Aorta (tissue), 5 donors: ENCODE measurements around the gene INAVA. TPM values are rescaled to one million over a fixed set of nuclear protein-coding genes. Genes with fewer than 3 reads are reported as not detected.
A peak's percentile ranks its signal among the peaks of the same experiment; 100 is the strongest.

Source experiments
- ATAC-seq: fragments of 200-7000 bp; cut with Tn5 transposase; one replicate; pipeline ENCODE4 v1.9.1; 2022; ENCODE audit warnings: moderate library complexity; ENCODE audit not compliant: low FRiP score
- DNase-seq, 2 donors: peaks; one replicate each; pipeline ENCODE4 v3.0.0-alpha.2; 2020
- H3K27ac ChIP-seq, 2 donors: one replicate each; pipeline ENCODE4 v1.5.1; 2013; ENCODE audit warnings: low read length in 2 of 2, mild to moderate bottlenecking in 2 of 2, moderate library complexity in 2 of 2, control low read depth in 1 of 2, inconsistent platforms in 1 of 2, low read depth in 1 of 2
- H3K27me3 ChIP-seq, 2 donors: one replicate each; pipeline ENCODE4 v1.6.1; 2013; ENCODE audit warnings: control low read depth in 1 of 2, low read length in 1 of 2, mild to moderate bottlenecking in 1 of 2, moderate library complexity in 1 of 2; ENCODE audit not compliant: insufficient read depth in 2 of 2, control insufficient read depth in 1 of 2
- H3K36me3 ChIP-seq, 2 donors: one replicate each; pipeline ENCODE4 v1.6.1; 2013; ENCODE audit warnings: control low read depth in 1 of 2, low read length in 1 of 2, mild to moderate bottlenecking in 1 of 2; ENCODE audit not compliant: insufficient read depth in 2 of 2, control insufficient read depth in 1 of 2
- H3K4me1 ChIP-seq, 2 donors: one replicate each; pipeline ENCODE4 v1.6.1; 2013; ENCODE audit warnings: low read length in 2 of 2, control low read depth in 1 of 2, mild to moderate bottlenecking in 1 of 2, moderate library complexity in 1 of 2; ENCODE audit not compliant: insufficient read depth in 2 of 2, control insufficient read depth in 1 of 2
- H3K4me3 ChIP-seq, 2 donors: one replicate each; pipeline ENCODE4 v1.5.1; 2013; ENCODE audit warnings: low read length in 2 of 2, control low read depth in 1 of 2, mild to moderate bottlenecking in 1 of 2
- H3K9me3 ChIP-seq: one replicate; pipeline ENCODE4 v1.6.1; 2013; ENCODE audit warnings: mild to moderate bottlenecking, low read length; ENCODE audit not compliant: control insufficient read depth
- WGBS, 2 donors: extraction: QIAGEN DNeasy Blood & Tissue Kit; methylation state at CpG; one replicate each; pipeline ENCODE4 v1.1.7; 2013; 5-methylcytosine and 5-hydroxymethylcytosine counted together
- intact Hi-C, 2 donors: fragments of 100-400 bp; cut with DNase I; formaldehyde crosslinking; loops; one replicate each; pipeline versions ENCODE4 v1.14.2 to v1.15.0; 2022
- polyA plus RNA-seq, 2 donors: library from polyadenylated mRNA; stranded (reverse); fragments of 200-250 nt; gene quantifications; one replicate each; pipeline ENCODE4 v1.2.3, GENCODE V29; 2013
- total RNA-seq, 2 donors: library from RNA; stranded (reverse); fragmentation: NEBNext Ultra II Directional; extraction: Animal tissue kit (Norgen Biotek cat#: 25700); gene quantifications; one replicate each; pipeline ENCODE4 v1.2.1, GENCODE V29; 2021
- donor health status: healthy with polysubstance abuse.
- donor health status: Bipolar disorder and iron deficiency.
- donor health status: DM: no; HTN: no; CAD: no.
- donor health status: DM: no; HTN: no; CAD: no.
- donor health status: DM: yes; HTN: yes; CAD: no.

The INAVA gene
- total and polyA plus RNA-seq, 4 donors, result 0.36 to 23.3 (median 0.45) TPM

GRCh38 chr1:200873671-200874397 is 20.9 kb upstream of the INAVA start:
- no peaks in the 10 kb centered on the region for H3K4me1 ChIP-seq
- H3K9me3 ChIP-seq, result no peaks in the 10 kb centered on the region
- intact Hi-C loops, result no loop called here
- no peaks in the 10 kb centered on the region for H3K36me3 ChIP-seq
- DNase-seq, result peak in 1 of 2 donors; percentile 33
- H3K4me3 ChIP-seq, result no peak overlapping the region
- H3K27ac ChIP-seq, result no peak overlapping the region
- ATAC-seq, result peak; percentile 37
- WGBS, 2 donors, result 22 to 24% methylated on average over 61 to 66 of the region's 66 CpGs
- no peaks in the 10 kb centered on the region for H3K27me3 ChIP-seq

- DNase-seq, result peak in 1 of 2 donors; percentile 33
- Histone ChIP-seq H3K36me3 (no peaks in the 10 kb centered on the region), H3K27ac (no peak overlapping the region), H3K27me3 (no peaks in the 10 kb centered on the region), H3K4me1 (no peaks in the 10 kb centered on the region), H3K9me3 (no peaks in the 10 kb centered on the region), H3K4me3 (no peak overlapping the region)
- WGBS, 2 donors, result 92 to 94% methylated on average over 6 of the region's 6 CpGs
- no peak for ATAC-seq
- intact Hi-C loops, result no loop called here
Observed at GRCh38 chr1:200874694-200875093, 20.0 kb upstream of the INAVA start.

GRCh38 chr1:200875416-200875815 is 19.3 kb upstream of the INAVA start:
- no peaks in the 10 kb centered on the region for H3K27me3 ChIP-seq
- no peaks in the 10 kb centered on the region for H3K36me3 ChIP-seq
- H3K9me3 ChIP-seq, result no peaks in the 10 kb centered on the region
- H3K4me1 ChIP-seq, result no peaks in the 10 kb centered on the region
- ATAC-seq, result no peak
- no peak overlapping the region for H3K4me3 ChIP-seq
- DNase-seq, result peak in 1 of 2 donors; percentile 14
- WGBS, 2 donors, result 83 to 87% methylated on average over 5 of the region's 5 CpGs
- intact Hi-C loops, result no loop called here
- no peak overlapping the region for H3K27ac ChIP-seq

- DNase-seq (no peak), ATAC-seq (no peak)
- no peaks in the 10 kb centered on the region for H3K36me3 ChIP-seq
- H3K27me3 ChIP-seq, result no peaks in the 10 kb centered on the region
- H3K9me3 ChIP-seq, result no peaks in the 10 kb centered on the region
- no peaks in the 10 kb centered on the region for H3K4me1 ChIP-seq
- H3K27ac ChIP-seq, result no peak overlapping the region
- intact Hi-C loops, result no loop called here
- H3K4me3 ChIP-seq, result no peak overlapping the region
- WGBS, 2 donors, result 84 to 86% methylated on average over 3 of the region's 3 CpGs
Observed at GRCh38 chr1:200877010-200877409, 17.7 kb upstream of the INAVA start.

- Histone ChIP-seq H3K27ac (no peak overlapping the region), H3K9me3 (no peaks in the 10 kb centered on the region), H3K36me3 (no peaks in the 10 kb centered on the region), H3K4me3 (no peak overlapping the region), H3K27me3 (no peaks in the 10 kb centered on the region), H3K4me1 (no peaks in the 10 kb centered on the region)
- WGBS, 2 donors, result 87 to 90% methylated on average over 6 of the region's 6 CpGs
- intact Hi-C loops, result no loop called here
- ATAC-seq (no peak), DNase-seq (peak; percentile 17 to 33)
Observed at GRCh38 chr1:200877839-200878551, 16.7 kb upstream of the INAVA start.

- ATAC-seq (no peak), DNase-seq (peak in 1 of 2 donors; percentile 8)
- no peak overlapping the region for H3K27ac ChIP-seq
- H3K27me3 ChIP-seq, result no peaks in the 10 kb centered on the region
- intact Hi-C loops, result no loop called here
- 53 to 73% methylated on average over 3 of the region's 3 CpGs for WGBS, 2 donors
- no peaks in the 10 kb centered on the region for H3K9me3 ChIP-seq
- no peak overlapping the region for H3K4me3 ChIP-seq
- H3K36me3 ChIP-seq, result no peaks in the 10 kb centered on the region
- no peaks in the 10 kb centered on the region for H3K4me1 ChIP-seq
Observed at GRCh38 chr1:200880212-200880611, 14.5 kb upstream of the INAVA start.

GRCh38 chr1:200883118-200883517 is 11.6 kb upstream of the INAVA start:
- DNase-seq, result no peak
- Histone ChIP-seq H3K27me3 (no peaks in the 10 kb centered on the region), H3K36me3 (no peaks in the 10 kb centered on the region), H3K27ac (no peak overlapping the region), H3K9me3 (no peaks in the 10 kb centered on the region), H3K4me1 (no peaks in the 10 kb centered on the region), H3K4me3 (no peak overlapping the region)
- ATAC-seq, result no peak
- intact Hi-C loops, result no loop called here
- WGBS, 2 donors, result 92 to 96% methylated on average over 3 of the region's 3 CpGs

- no peaks in the 10 kb centered on the region for H3K36me3 ChIP-seq
Observed at GRCh38 chr1:200885623-200886402, 8.9 kb upstream of the INAVA start.

More at GRCh38 chr1:200885623-200886402, 8.9 kb upstream of the INAVA start:
- Histone ChIP-seq H3K4me1 (no peaks in the 10 kb centered on the region), H3K9me3 (no peaks in the 10 kb centered on the region), H3K27ac (no peak overlapping the region), H3K4me3 (no peak overlapping the region), H3K27me3 (no peaks in the 10 kb centered on the region)
- WGBS, 2 donors, result 92 to 95% methylated on average over 6 of the region's 6 CpGs
- DNase-seq (no peak), ATAC-seq (no peak)
- intact Hi-C loops, result no loop called here
